GM21786 (cell line): Measurements from ENCODE around the gene PSMA4.
"Not testable (repeated sequence)": the region's sequence is repeated elsewhere in the genome, so short reads cannot be mapped to it uniquely, and the experiment has no call there.

Source experiments
- ATAC-seq: cut with Tn5 transposase; IDR thresholded peaks from one replicate; pipeline ENCODE4 v1.9.1; 2021; ENCODE audit not compliant: unreplicated experiment

Gene PSMA4

GRCh38 chr15:78550815-78551214 lies 10.6 kb downstream of the PSMA4 start:
- ATAC-seq: no peak

- ATAC-seq: no peak
Observed at GRCh38 chr15:78551902-78552301, 11.7 kb downstream of the PSMA4 start.

GRCh38 chr15:78552597-78552996 lies 12.4 kb downstream of the PSMA4 start:
- ATAC-seq: no peak

DNA sequence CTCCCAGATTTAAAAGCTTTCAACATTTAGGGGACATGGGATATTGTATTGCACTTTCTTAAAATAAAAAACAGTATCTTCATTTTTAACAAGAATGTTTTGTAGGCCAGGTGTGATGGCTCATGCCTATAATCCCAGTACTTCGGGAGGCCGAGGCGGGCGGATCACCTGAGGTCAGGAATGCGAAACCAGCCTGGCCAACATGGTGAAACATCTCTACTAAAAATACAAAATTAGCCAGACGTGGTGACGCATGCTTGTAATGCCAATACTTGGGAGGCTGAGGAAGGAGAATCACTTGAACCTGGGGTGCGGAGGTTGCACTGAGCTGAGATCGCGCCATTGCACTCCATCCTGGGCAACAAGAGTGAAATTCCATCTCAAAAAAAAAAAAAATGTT lies 20.0 kb downstream of the PSMA4 start:
- not testable (repeated sequence) for ATAC-seq

DNA sequence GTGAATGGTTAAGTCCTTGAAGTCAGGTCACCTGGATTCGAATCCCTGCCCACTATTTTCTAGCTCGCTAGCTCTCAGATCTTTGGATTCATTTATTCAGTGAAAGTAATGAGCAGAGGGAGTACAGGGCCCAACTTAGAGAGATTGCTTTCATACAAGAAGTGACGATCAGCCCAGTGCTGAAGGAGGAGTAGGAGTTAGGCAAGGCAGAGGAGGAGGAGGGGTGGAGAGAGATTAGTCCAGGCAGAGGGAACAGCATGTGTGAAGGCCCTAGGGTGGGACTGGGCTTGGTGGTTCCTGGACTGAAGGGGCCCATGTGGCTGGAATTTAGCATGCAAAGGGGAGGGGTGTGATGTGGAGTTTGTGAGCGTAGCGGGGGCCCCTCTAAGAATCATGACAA lies 21.2 kb downstream of the PSMA4 start:
- ATAC-seq: no peak

DNA sequence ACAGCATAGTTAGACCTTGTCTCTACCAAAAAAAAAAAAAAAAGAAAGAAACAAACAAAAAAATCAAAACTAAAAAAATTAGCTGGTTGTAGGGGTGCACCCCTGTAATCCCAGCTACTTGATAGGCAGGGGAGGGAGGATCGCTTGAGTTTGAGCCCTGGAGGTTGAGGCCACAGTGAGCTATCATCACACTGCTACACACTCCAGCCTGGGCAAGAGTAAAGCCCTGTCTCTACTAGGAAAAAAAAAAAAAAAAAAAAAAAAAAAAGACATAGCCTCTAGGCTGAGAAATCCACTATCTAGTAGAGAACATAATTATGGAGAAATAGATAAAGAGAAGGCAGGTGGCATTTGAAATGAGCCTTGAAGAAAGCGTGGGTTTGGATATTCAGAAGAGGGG lies 22.8 kb downstream of the PSMA4 start:
- ATAC-seq: no peak

GRCh38 chr15:78564743-78565096 lies 24.5 kb downstream of the PSMA4 start:
- ATAC-seq: no peak

DNA sequence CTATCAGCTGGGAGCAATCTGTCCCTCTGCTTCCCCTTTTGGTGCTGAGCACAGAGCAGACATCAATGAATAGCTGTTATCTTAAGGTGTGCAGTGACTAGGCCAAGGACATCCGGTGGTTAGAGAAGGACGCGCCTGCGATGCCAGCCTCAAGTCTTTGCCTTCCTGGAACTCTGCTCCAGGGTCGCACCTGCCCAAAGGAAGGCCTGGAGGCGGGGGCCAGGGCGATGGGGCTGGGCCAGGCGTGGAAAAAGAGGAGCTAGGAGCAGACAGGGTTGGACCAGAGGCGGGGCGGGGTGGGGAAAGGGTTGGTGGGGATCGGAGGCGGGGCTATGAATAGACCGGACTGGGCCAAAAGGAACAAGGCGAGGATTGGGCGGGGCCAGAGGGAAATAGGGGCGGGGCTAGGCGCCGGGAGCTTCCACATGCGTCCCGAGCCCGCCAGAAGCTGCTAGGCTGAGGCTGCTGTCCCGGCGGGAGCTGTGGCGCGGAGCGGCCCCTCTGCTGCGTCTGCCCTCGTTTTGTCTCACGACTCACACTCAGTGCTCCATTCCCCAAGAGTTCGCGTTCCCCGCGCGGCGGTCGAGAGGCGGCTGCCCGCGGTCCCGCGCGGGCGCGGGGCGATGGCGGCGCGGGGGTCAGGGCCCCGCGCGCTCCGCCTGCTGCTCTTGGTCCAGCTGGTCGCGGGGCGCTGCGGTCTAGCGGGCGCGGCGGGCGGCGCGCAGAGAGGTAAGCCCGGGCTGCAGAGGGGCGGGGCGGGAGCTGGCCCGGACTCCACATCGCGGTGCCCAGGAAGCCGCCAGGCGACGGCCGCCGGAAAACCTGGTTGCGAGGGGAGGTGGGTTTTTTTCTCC lies 25.1 kb downstream of the PSMA4 start, which contains the start of gene CHRNA5:
Gene CHRNA5 (plus strand): TSS at position 424 of the 854 bp plus-strand sequence. CDS start 200 bp downstream, at position 624.
- ATAC-seq: peak; percentile 85

DNA sequence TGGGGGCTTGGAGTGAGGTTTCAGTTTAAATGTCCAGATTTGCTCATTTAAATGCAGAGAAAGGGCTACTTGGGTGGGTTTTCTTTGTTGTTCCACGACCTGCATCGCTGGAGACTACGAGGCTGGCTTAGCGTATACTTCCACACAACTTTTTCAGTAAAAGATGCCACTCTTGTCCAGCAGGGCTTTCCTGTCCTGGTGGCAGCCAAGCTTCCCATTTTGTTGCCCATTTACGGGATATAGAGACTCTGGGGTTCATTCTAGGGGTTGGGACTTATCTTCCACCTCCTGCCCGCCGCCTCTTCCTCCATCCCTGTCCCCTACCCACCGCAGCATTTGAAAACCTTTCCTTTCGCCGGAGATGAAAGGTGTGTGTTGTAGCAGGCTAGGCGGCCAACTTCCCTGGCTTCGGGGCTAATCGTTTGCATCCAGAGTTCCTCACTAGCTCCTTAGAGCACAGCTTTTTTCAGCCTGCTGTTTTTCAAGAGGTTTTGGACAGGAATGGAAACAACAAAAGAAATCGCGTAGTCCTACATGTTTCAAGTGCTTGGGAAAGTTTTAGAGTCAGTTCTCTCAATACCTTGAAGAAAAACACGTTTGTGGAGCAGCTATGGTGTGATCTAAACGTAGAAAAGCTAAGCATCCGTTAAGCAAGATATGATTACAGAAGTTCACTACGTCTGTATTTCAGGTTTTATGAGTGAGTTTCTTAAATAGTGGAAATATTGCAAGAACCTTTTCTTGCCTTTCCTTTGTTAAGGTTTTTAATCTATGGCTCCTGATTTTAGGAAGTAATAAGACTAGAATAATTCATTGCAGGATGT lies 25.9 kb downstream of the PSMA4 start:
- ATAC-seq: peak; percentile 12

DNA sequence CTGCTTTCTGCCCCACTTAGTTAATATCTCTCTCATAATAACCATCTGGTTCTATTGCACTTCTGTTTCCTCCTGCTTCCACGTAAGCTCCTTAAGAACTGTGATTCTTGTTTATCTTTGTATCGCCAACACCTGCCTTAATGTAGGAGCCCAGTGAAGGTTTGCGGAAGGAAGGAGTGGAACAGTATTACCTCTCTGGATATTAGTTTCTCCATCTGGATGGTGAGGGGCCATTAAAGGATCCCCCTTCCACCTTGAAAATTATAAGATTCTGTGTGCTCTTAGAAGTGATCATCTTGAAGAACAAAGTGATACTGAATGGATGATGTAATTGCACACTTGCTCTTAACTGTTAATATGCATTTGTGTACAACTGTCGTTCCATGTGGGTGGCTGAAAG lies 27.3 kb downstream of the PSMA4 start:
- no peak for ATAC-seq

DNA sequence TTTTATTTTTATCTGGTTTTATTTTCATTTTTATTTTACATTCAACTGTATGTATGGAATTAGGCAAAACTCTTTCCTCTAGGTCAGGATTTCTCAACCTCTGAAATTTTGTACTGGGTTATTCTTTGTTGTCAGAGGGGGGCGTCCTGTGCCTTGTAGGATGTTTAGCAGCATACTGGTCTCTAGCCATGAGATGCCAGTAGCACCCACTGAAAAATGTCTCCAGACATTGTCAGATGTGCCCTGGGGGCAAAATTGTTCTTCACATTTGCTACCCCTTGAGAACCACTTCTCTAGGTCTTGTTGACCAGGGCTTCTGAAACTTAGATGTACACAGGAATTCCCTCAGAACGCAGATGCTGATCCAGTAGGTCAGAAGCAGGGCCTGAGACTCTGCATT lies 30.5 kb downstream of the PSMA4 start:
- no peak for ATAC-seq

GRCh38 chr15:78571382-78571781 lies 31.1 kb downstream of the PSMA4 start:
- ATAC-seq: no peak

- ATAC-seq: no peak
Observed at GRCh38 chr15:78573416-78573815, 33.2 kb downstream of the PSMA4 start.

GRCh38 chr15:78574944-78575343 lies 34.7 kb downstream of the PSMA4 start:
- ATAC-seq: no peak

DNA sequence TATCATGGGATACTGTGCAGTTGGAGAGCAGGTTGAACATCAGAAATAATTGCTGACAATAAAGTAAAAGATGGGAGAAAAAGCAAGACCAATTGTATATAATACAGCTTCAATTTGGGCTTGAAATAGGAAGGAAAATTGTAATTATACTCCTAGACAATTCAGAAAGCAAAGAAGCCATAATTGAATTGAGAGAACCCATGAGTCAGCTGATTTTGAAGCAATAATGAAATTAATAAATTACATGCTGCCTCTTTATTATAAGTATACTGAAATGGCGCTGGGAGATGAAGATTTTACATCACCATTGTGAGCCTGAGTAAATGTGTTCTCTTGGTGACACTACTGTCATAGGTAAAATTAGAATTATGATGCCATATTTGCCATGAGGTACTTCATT lies 57.3 kb downstream of the PSMA4 start:
- ATAC-seq: no peak

- no peak for ATAC-seq
Observed at GRCh38 chr15:78598348-78598747, 58.1 kb downstream of the PSMA4 start.

- no peak for ATAC-seq
Observed at GRCh38 chr15:78599189-78599588, 58.9 kb downstream of the PSMA4 start.
